Hepatocyte (in vitro differentiated cells): Measurements from ENCODE around the gene SPATA2. TPM values are rescaled to one million over a fixed set of nuclear protein-coding genes. Genes with fewer than 3 reads are reported as not detected.
A peak's percentile ranks its signal among the peaks of the same experiment; 100 is the strongest.

Experiments used
- DNase-seq: peaks from one replicate; pipeline ENCODE4 v3.0.0-alpha.2; 2016; ENCODE audit warnings: low spot score
- H2AFZ ChIP-seq: fragments of 200-600 bp; sonication (generic); 2 replicates; pipeline ENCODE4 v1.6.0; 2016; ENCODE audit warnings: antibody characterized with exemption, mild to moderate bottlenecking
- H3K27ac ChIP-seq: fragments of 200-600 bp; sonication (generic); 2 replicates; pipeline ENCODE4 v1.5.1; 2016; ENCODE audit warnings: mild to moderate bottlenecking
- H3K27me3 ChIP-seq: fragments of 200-600 bp; sonication (generic); 2 replicates; pipeline ENCODE4 v1.6.1; 2016
- H3K36me3 ChIP-seq: fragments of 200-600 bp; sonication (generic); replicated peaks from 2 replicates; pipeline ENCODE4 v1.5.1; 2016; ENCODE audit warnings: low read depth; ENCODE audit not compliant: insufficient read depth
- H3K4me1 ChIP-seq: fragments of 200-600 bp; sonication (generic); 2 replicates; pipeline ENCODE4 v1.5.1; 2016; ENCODE audit warnings: mild to moderate bottlenecking, moderate library complexity; ENCODE audit not compliant: insufficient read depth
- H3K4me2 ChIP-seq: fragments of 200-600 bp; sonication (generic); 2 replicates; pipeline ENCODE4 v1.6.0; 2016
- H3K4me3 ChIP-seq: fragments of 200-600 bp; sonication (generic); 2 replicates; pipeline ENCODE4 v1.5.1; 2016; ENCODE audit warnings: mild to moderate bottlenecking
- H3K79me2 ChIP-seq: fragments of 200-600 bp; sonication (generic); 2 replicates; pipeline ENCODE4 v1.6.0; 2017; ENCODE audit warnings: mild to moderate bottlenecking
- H3K9me2 ChIP-seq: fragments of 200-600 bp; sonication (generic); replicated peaks from 2 replicates; pipeline ENCODE4 v1.6.0; 2017; ENCODE audit warnings: mild to moderate bottlenecking; ENCODE audit not compliant: insufficient read depth
- H3K9me3 ChIP-seq: fragments of 200-600 bp; sonication (generic); 2 replicates; pipeline ENCODE4 v1.5.1; 2016; ENCODE audit warnings: low read depth, mild to moderate bottlenecking
- H4K20me1 ChIP-seq: fragments of 200-600 bp; sonication (generic); 2 replicates; pipeline ENCODE4 v1.6.0; 2016; ENCODE audit warnings: mild to moderate bottlenecking; ENCODE audit not compliant: insufficient read depth, poor library complexity, severe bottlenecking
- EZH2 ChIP-seq: fragments of 200-600 bp; sonication (generic); IDR thresholded peaks from 2 replicates; pipeline ENCODE4 v1.6.1; 2016; ENCODE audit warnings: antibody characterized with exemption, mild to moderate bottlenecking, borderline replicate concordance
- EZH2phosphoT487 ChIP-seq: fragments of 200-600 bp; sonication (generic); IDR thresholded peaks from one replicate; pipeline ENCODE4 v1.6.1; 2018; ENCODE audit warnings: antibody characterized with exemption, mild to moderate bottlenecking, low read depth, moderate library complexity; ENCODE audit not compliant: unreplicated experiment, severe bottlenecking
- WGBS: methylation state at CpG from one replicate; pipeline ENCODE4 v1.1.6; 2016; ENCODE audit warnings: low lambda C conversion rate; ENCODE audit errors: missing lambda C conversion rate; 5-methylcytosine and 5-hydroxymethylcytosine counted together
- polyA plus RNA-seq: library from polyadenylated mRNA; unstranded; fragments of >200 nt; fragmentation: Nextera tagmentation; extraction: Ambion mirVana; gene quantifications from 2 replicates; pipeline ENCODE4 v1.2.1, GENCODE V29; 2016
- total RNA-seq: library from RNA; depleted of rRNA; stranded (reverse); fragments of >200 nt; gene quantifications from 2 replicates; pipeline ENCODE4 v1.2.3, GENCODE V29; 2014
- TF ChIP-seq, protein P1 (sequence below): fragments of 200-600 bp; sonication (generic); IDR thresholded peaks from 2 replicates; pipeline ENCODE4 v1.5.1; 2016; ENCODE audit warnings: antibody characterized with exemption, mild to moderate bottlenecking; ENCODE audit not compliant: poor library complexity

Gene SPATA2
- total and polyA plus RNA-seq, 2 experiments from 2014 or later = 5.9 to 9.6 TPM

- WGBS = 68% methylated on average over 3 of the region's 3 CpGs
- H3K4me2 ChIP-seq = no peak overlapping the region
- H3K27ac ChIP-seq = no peak overlapping the region
Measured at GRCh38 chr20:49948178-49948577, 32.8 kb upstream of the SPATA2 start.

GRCh38 chr20:49945701-49946477, 30.6 kb upstream of the SPATA2 start:
- no peak for TF ChIP-seq EZH2phosphoT487
- TF ChIP-seq EZH2 = no peak
- TF ChIP-seq, protein P1, sequence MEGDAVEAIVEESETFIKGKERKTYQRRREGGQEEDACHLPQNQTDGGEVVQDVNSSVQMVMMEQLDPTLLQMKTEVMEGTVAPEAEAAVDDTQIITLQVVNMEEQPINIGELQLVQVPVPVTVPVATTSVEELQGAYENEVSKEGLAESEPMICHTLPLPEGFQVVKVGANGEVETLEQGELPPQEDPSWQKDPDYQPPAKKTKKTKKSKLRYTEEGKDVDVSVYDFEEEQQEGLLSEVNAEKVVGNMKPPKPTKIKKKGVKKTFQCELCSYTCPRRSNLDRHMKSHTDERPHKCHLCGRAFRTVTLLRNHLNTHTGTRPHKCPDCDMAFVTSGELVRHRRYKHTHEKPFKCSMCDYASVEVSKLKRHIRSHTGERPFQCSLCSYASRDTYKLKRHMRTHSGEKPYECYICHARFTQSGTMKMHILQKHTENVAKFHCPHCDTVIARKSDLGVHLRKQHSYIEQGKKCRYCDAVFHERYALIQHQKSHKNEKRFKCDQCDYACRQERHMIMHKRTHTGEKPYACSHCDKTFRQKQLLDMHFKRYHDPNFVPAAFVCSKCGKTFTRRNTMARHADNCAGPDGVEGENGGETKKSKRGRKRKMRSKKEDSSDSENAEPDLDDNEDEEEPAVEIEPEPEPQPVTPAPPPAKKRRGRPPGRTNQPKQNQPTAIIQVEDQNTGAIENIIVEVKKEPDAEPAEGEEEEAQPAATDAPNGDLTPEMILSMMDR = no peak
- H4K20me1 ChIP-seq = peaks cover 38% of the 10 kb centered on the region
- H3K27me3 ChIP-seq = no peaks in the 10 kb centered on the region
- H3K4me1 ChIP-seq = peaks cover 2% of the 10 kb centered on the region
- H3K9me2 ChIP-seq = no peaks in the 10 kb centered on the region
- 77% methylated on average over 10 of the region's 10 CpGs for WGBS
- no peak for DNase-seq
- no peaks in the 10 kb centered on the region for H3K36me3 ChIP-seq
- no peaks in the 10 kb centered on the region for H3K9me3 ChIP-seq
- H3K27ac ChIP-seq = peak overlapping the region; percentile 67
- H3K79me2 ChIP-seq = peaks cover 59% of the 10 kb centered on the region
- no peak overlapping the region for H3K4me3 ChIP-seq
- no peak overlapping the region for H2AFZ ChIP-seq
- no peak overlapping the region for H3K4me2 ChIP-seq

More at GRCh38 chr20:49948178-49948577, 32.8 kb upstream of the SPATA2 start:
- TF ChIP-seq, protein P1 = no peak
- TF ChIP-seq EZH2 (no peak), EZH2phosphoT487 (no peak)
- H4K20me1 ChIP-seq = peaks cover 15% of the 10 kb centered on the region
- DNase-seq = no peak
- H3K79me2 ChIP-seq = peaks cover 36% of the 10 kb centered on the region
- no peaks in the 10 kb centered on the region for H3K27me3 ChIP-seq
- H3K36me3 ChIP-seq = peaks cover 3% of the 10 kb centered on the region
- H3K4me3 ChIP-seq = no peak overlapping the region
- H3K9me2 ChIP-seq = no peaks in the 10 kb centered on the region
- H2AFZ ChIP-seq = no peak overlapping the region
- no peaks in the 10 kb centered on the region for H3K9me3 ChIP-seq
- peaks cover 2% of the 10 kb centered on the region for H3K4me1 ChIP-seq

GRCh38 chr20:49945306-49945700, 30.0 kb upstream of the SPATA2 start:
- no peaks in the 10 kb centered on the region for H3K9me3 ChIP-seq
- no peak for DNase-seq
- H3K4me3 ChIP-seq = no peak overlapping the region
- no peaks in the 10 kb centered on the region for H3K27me3 ChIP-seq
- H4K20me1 ChIP-seq = peaks cover 43% of the 10 kb centered on the region
- 93% methylated on average over 3 of the region's 3 CpGs for WGBS
- no peak for TF ChIP-seq EZH2phosphoT487
- TF ChIP-seq, protein P1 = no peak
- H3K27ac ChIP-seq = peak overlapping the region; percentile 67
- H3K9me2 ChIP-seq = no peaks in the 10 kb centered on the region
- H3K36me3 ChIP-seq = no peaks in the 10 kb centered on the region
- no peak overlapping the region for H2AFZ ChIP-seq
- peaks cover 2% of the 10 kb centered on the region for H3K4me1 ChIP-seq
- H3K79me2 ChIP-seq = peaks cover 65% of the 10 kb centered on the region
- no peak overlapping the region for H3K4me2 ChIP-seq
